K562 (cell line): Measurements from ENCODE around the gene EFCAB9. TPM values are rescaled to one million over a fixed set of nuclear protein-coding genes. Genes with fewer than 3 reads are reported as not detected.

Experiments
- ATAC-seq: fragments of 200-7000 bp; cut with Tn5 transposase; 3 replicates; pipeline ENCODE4 v1.9.1; 2020; ENCODE audit warnings: moderate library complexity
- BruUV-seq: library from RNA; stranded (reverse); fragments of 400-500 nt; replicated peaks from 2 replicates; lab custom pipeline; 2021; lab: Mats Ljungman, UMichigan
- CTCF ChIA-PET: fragments of 300-600 bp; formaldehyde crosslinking; extraction: SDS; loops from one replicate; lab custom pipeline; 2021; ENCODE audit warnings: low intra/inter-chr PET ratio; lab: Yijun Ruan, JAX
- POLR2A ChIA-PET: fragments of 300-600, 350-650 bp; sonication (Branson Sonifier 250); formaldehyde crosslinking; extraction: SDS; loops from one replicate; lab custom pipeline; 2021; ENCODE audit warnings: antibody characterized with exemption, inconsistent platforms; lab: Yijun Ruan, JAX
- DNase-seq, 4 experiments: peaks; one replicate each; pipeline versions ENCODE4 v3.0.0 to v3.0.0-alpha.2; 2011 to 2018; ENCODE audit warnings: low spot score in 3 of 4, mixed read lengths in 3 of 4; ENCODE audit errors: extremely low read depth in 1 of 4
- FAIRE-seq: peaks from 2 replicates; lab custom pipeline; 2011; peaks lifted over from hg19 to GRCh38; lab: Jason Lieb, UNC
- H2AFZ ChIP-seq: 2 replicates; pipeline ENCODE4 v1.6.0; 2011; ENCODE audit warnings: low read depth, low read length, control low read depth, inconsistent platforms
- H3K27ac ChIP-seq: fragments of 200-600 bp; 3 replicates; pipeline ENCODE4 v1.8.0; 2011; ENCODE audit warnings: low read depth, mild to moderate bottlenecking, control low read depth, inconsistent platforms, low read length, moderate library complexity, mixed read lengths; ENCODE audit errors: extremely low read depth
- H3K27me3 ChIP-seq, 2 experiments: fragments of 300-600 bp in 1 of 2; 2 replicates in 1 of 2; 3 replicates in 1 of 2; pipeline versions ENCODE4 v1.6.0 to v1.8.0; 2011; ENCODE audit warnings: inconsistent platforms in 2 of 2, low read length in 2 of 2, mild to moderate bottlenecking in 1 of 2, mixed read lengths in 1 of 2, moderate library complexity in 1 of 2; ENCODE audit not compliant: control insufficient read depth in 2 of 2, insufficient read depth in 2 of 2
- H3K36me3 ChIP-seq: fragments of 300-600 bp; 3 replicates; pipeline ENCODE4 v1.8.0; 2011; ENCODE audit warnings: mild to moderate bottlenecking, low read length, inconsistent platforms; ENCODE audit not compliant: control insufficient read depth, insufficient read depth
- H3K4me1 ChIP-seq, 2 experiments: fragments of 200-600 bp in 1 of 2; replicated peaks in 1 of 2; 2 replicates in 1 of 2; 3 replicates in 1 of 2; pipeline versions ENCODE4 v1.5.1 to v1.8.0; 2011; ENCODE audit warnings: inconsistent platforms in 2 of 2, low read length in 2 of 2, mild to moderate bottlenecking in 1 of 2, mixed read lengths in 1 of 2, moderate library complexity in 1 of 2; ENCODE audit not compliant: control insufficient read depth in 2 of 2, insufficient read depth in 2 of 2
- H3K4me2 ChIP-seq: 2 replicates; pipeline ENCODE4 v1.6.1; 2011; ENCODE audit warnings: low read length, control low read depth, inconsistent platforms, mixed read lengths; ENCODE audit not compliant: insufficient read depth
- H3K4me3 ChIP-seq: fragments of 200-600 bp; sonication (generic), shearing (Covaris generic); 2 replicates; pipeline ENCODE4 v1.5.1; 2016; ENCODE audit warnings: control low read depth, inconsistent platforms
- H3K79me2 ChIP-seq: fragments of 200-600 bp; 3 replicates; pipeline ENCODE4 v1.8.0; 2011; ENCODE audit warnings: low read length, inconsistent platforms; ENCODE audit not compliant: control insufficient read depth, insufficient read depth
- H3K9ac ChIP-seq, 2 experiments: 2 replicates each; pipeline versions ENCODE4 v1.6.0 to v1.6.1; 2011; ENCODE audit warnings: low read depth in 2 of 2, low read length in 2 of 2, control low read depth in 1 of 2, inconsistent platforms in 1 of 2, mild to moderate bottlenecking in 1 of 2, mixed read lengths in 1 of 2; ENCODE audit not compliant: insufficient read depth in 1 of 2
- H3K9me1 ChIP-seq: one replicate; pipeline ENCODE4 v1.6.0; 2011; ENCODE audit warnings: inconsistent platforms, mild to moderate bottlenecking, low read length, moderate library complexity; ENCODE audit not compliant: control insufficient read depth, insufficient read depth
- H3K9me3 ChIP-seq: replicated peaks from 2 replicates; pipeline ENCODE4 v1.5.1; 2011; ENCODE audit warnings: low read depth, low read length, inconsistent platforms; ENCODE audit not compliant: control insufficient read depth, insufficient read depth
- H4K20me1 ChIP-seq: replicated peaks from 2 replicates; pipeline ENCODE4 v1.6.1; 2011; ENCODE audit warnings: low read length, inconsistent platforms, mixed read lengths; ENCODE audit not compliant: control insufficient read depth, insufficient read depth
- BHLHE40 ChIP-seq: IDR thresholded peaks from 2 replicates; pipeline ENCODE4 v1.6.1; 2011; ENCODE audit warnings: low read length, improper control_type of control experiment
- CGGBP1 ChIP-seq: fragments of 250-450 bp; sonication (Bioruptor Pico); IDR thresholded peaks from 2 replicates; pipeline ENCODE4 v1.9.0; 2021; ENCODE audit warnings: mild to moderate bottlenecking
- FOSL1 ChIP-seq: fragments of 200-800 bp; sonication (Bioruptor generic); conservative IDR thresholded peaks from 2 replicates; pipeline ENCODE4 v1.6.1; 2016; ENCODE audit warnings: missing genetic modification characterization, missing compliant biosample characterization
- FOXA1 ChIP-seq: fragments of 450-650 bp; IDR thresholded peaks from 2 replicates; pipeline ENCODE4 v1.6.1; 2016; ENCODE audit warnings: mild to moderate bottlenecking, borderline replicate concordance
- FOXK2 ChIP-seq, 2 experiments: fragments of 450-650 bp; IDR thresholded peaks in 1 of 2; conservative IDR thresholded peaks in 1 of 2; 2 replicates each; pipeline ENCODE4 v1.6.1; 2016; ENCODE audit warnings: low read depth in 2 of 2, mild to moderate bottlenecking in 1 of 2
- SP1 ChIP-seq: sonication (generic); formaldehyde crosslinking; IDR thresholded peaks from 2 replicates; pipeline ENCODE4 v1.8.1; 2022; ENCODE audit warnings: mild to moderate bottlenecking, missing genetic modification reagents
- TCF15 ChIP-seq: fragments of 250-450 bp; sonication (Bioruptor Pico); IDR thresholded peaks from 2 replicates; pipeline ENCODE4 v1.8.0; 2022; ENCODE audit warnings: moderate library complexity, mild to moderate bottlenecking, inconsistent platforms
- ZNF282 ChIP-seq: sonication (generic); formaldehyde crosslinking; IDR thresholded peaks from 2 replicates; pipeline ENCODE4 v1.8.1; 2023; ENCODE audit warnings: missing genetic modification reagents
- ZNF586 ChIP-seq: fragments of 450-650 bp; formaldehyde crosslinking; conservative IDR thresholded peaks from 2 replicates; pipeline ENCODE4 v1.4.0; 2020; ENCODE audit warnings: mild to moderate bottlenecking, moderate library complexity
- WGBS: fragments of 100-300 bp; shearing (Covaris generic); methylation state at CpG from one replicate; pipeline ENCODE4 v1.1.6; 2016; ENCODE audit warnings: low coverage, mixed read lengths; ENCODE audit not compliant: insufficient coverage; ENCODE audit errors: missing lambda C conversion rate; 5-methylcytosine and 5-hydroxymethylcytosine counted together
- in situ Hi-C: fragments of 300-500 bp; cut with MboI; formaldehyde crosslinking; loops from 4 replicates; pipeline ENCODE4 v1.15.0; 2018; ENCODE audit warnings: inconsistent platforms, mixed read lengths
- intact Hi-C: fragments of 100-400 bp; cut with micrococcal nuclease; formaldehyde crosslinking; loops from 2 replicates; pipeline ENCODE4 v1.14.2; 2022
- polyA plus RNA-seq, 8 experiments: library from polyadenylated mRNA; depleted of rRNA in 4 of 8; stranded (reverse) in 5 of 8; unstranded in 3 of 8; fragments of >200 nt; fragmentation: Nextera tagmentation in 2 of 8; fragmentation: Illumina TruSeq in 1 of 8; extraction: Ambion mirVana in 2 of 8; extraction: Trizol in 1 of 8; gene quantifications; 2 replicates each; pipeline versions ENCODE4 v1.2.1 to v1.2.3, GENCODE V29; 2011 to 2014; ENCODE audit warnings: inconsistent platforms in 1 of 8, missing spikeins in 1 of 8
- total RNA-seq, 7 experiments: library from RNA; depleted of rRNA in 6 of 7; stranded (reverse); fragments of >200 nt in 6 of 7; fragmentation: Illumina TruSeq in 2 of 7; extraction: Trizol in 2 of 7; gene quantifications; 2 replicates each; pipeline versions ENCODE4 v1.2.1 to v1.2.3, GENCODE V29; 2011 to 2021; ENCODE audit warnings: low replicate concordance in 1 of 7
- TF ChIP-seq, protein P1 (sequence below), 2 experiments: fragments of 450-650 bp; formaldehyde crosslinking in 1 of 2; IDR thresholded peaks; 2 replicates each; pipeline versions ENCODE4 v1.4.0 to v1.6.1; 2014 to 2020; ENCODE audit warnings: mild to moderate bottlenecking in 2 of 2, borderline replicate concordance in 1 of 2, low read depth in 1 of 2

The EFCAB9 gene
- total and polyA plus RNA-seq, 9 of the 15 experiments (the other 6 are each of a cell fraction or from before 2014, with no cell fraction given), result not detected

DNA sequence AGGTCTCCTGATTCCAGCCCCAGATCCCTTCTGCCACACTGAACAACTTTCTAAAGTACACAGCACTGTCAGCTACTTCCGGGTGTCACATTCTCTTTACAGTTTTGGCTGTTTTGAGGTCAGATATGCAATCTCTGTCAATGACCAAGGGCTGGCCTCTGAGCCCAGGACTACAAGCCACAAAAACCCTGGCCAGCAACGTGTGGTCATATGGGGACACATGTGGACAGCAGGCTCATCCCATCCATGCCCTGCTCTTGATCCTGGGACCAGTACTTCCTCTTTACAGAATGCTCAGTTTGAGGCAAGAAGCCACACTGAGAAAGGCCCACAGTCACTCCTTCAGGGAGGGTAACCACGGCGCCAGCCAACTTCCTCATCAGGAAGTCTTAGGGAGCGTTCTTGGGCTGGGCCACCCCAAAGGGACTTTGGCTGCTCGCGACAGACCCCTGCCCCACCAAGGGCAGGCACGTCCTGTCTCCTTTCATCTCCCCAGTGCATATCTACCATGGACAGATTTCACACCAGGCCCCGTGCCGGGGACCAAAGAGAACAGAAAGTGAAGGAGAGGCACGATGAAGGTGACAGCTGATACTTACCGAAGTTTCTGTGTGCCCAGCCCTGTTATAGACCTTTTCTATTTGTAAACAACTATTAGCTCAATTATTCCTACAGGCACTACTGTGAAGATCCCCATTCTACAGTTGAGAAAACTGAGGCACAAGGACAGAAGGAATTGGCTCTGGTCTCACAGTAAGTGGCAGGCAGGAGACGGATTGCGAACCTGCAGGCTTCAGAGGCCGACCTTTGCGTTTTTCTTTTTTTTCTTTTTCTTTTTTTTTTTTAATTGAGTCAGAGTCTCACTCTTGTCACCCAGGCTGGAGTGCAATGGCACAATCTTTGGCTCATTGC is 43.2 kb upstream of the EFCAB9 start:
- H3K79me2 ChIP-seq, result no peaks in the 10 kb centered on the region
- DNase-seq (peak in 3 of 4 experiments; percentile 11 to 54 (median 46)), FAIRE-seq (no peak), ATAC-seq (peak; percentile 79)
- H2AFZ ChIP-seq, result peak overlapping the region; percentile 79
- peak overlapping the region in 1 of 2 experiments; percentile 63; a peak in 1 of 4 replicates for H3K9ac ChIP-seq
- H3K4me2 ChIP-seq, result peak overlapping the region; percentile 9; the same call in 1 of the 2 replicates
- H3K4me1 ChIP-seq, result peaks cover 16 to 20% of the 10 kb centered on the region in 2 experiments; a peak in 4 of 5 replicates
- peak overlapping the region; percentile 46; the same call in 2 of the 3 replicates for H3K27ac ChIP-seq
- intact Hi-C loops (loop anchor here (5.0 kb wide), 1 partner anchor 38 kb away; no protein-coding TSS in a partner anchor), in situ Hi-C loops (no loop called here)
- H3K9me1 ChIP-seq, result no peaks in the 10 kb centered on the region
- no peaks in the 10 kb centered on the region for H4K20me1 ChIP-seq
- WGBS, result 50% methylated on average over 14 of the region's 16 CpGs
- H3K9me3 ChIP-seq, result no peaks in the 10 kb centered on the region
- no peaks in the 10 kb centered on the region for H3K27me3 ChIP-seq
- BruUV-seq, result no TSS peak
- ChIA-PET CTCF (interaction anchor here (0.6 kb wide), 1 partner anchor 113 kb away, joined by 3 read pairs; no protein-coding TSS in a partner anchor), POLR2A (interaction anchor here (0.6 kb wide), 1 partner anchor 672 kb away, joined by 3 read pairs; no protein-coding TSS in a partner anchor)
- H3K36me3 ChIP-seq, result no peaks in the 10 kb centered on the region; the same call in 2 of the 3 replicates
- no peak overlapping the region for H3K4me3 ChIP-seq
- TF ChIP-seq FOXA1, result no peak
- peak; percentile 40; the same call in 1 of the 2 replicates for TF ChIP-seq BHLHE40
- TF ChIP-seq ZNF586 (CRISPR knock-in tag), result no peak
- no peak for TF ChIP-seq CGGBP1
- TF ChIP-seq, protein P1, sequence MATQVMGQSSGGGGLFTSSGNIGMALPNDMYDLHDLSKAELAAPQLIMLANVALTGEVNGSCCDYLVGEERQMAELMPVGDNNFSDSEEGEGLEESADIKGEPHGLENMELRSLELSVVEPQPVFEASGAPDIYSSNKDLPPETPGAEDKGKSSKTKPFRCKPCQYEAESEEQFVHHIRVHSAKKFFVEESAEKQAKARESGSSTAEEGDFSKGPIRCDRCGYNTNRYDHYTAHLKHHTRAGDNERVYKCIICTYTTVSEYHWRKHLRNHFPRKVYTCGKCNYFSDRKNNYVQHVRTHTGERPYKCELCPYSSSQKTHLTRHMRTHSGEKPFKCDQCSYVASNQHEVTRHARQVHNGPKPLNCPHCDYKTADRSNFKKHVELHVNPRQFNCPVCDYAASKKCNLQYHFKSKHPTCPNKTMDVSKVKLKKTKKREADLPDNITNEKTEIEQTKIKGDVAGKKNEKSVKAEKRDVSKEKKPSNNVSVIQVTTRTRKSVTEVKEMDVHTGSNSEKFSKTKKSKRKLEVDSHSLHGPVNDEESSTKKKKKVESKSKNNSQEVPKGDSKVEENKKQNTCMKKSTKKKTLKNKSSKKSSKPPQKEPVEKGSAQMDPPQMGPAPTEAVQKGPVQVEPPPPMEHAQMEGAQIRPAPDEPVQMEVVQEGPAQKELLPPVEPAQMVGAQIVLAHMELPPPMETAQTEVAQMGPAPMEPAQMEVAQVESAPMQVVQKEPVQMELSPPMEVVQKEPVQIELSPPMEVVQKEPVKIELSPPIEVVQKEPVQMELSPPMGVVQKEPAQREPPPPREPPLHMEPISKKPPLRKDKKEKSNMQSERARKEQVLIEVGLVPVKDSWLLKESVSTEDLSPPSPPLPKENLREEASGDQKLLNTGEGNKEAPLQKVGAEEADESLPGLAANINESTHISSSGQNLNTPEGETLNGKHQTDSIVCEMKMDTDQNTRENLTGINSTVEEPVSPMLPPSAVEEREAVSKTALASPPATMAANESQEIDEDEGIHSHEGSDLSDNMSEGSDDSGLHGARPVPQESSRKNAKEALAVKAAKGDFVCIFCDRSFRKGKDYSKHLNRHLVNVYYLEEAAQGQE (IDR thresholded peaks at IDR 0.05; ENCODE audit: borderline replicate concordance), result peak; percentile 39; the same call in 1 of the 2 replicates
- TF ChIP-seq, protein P1 (CRISPR knock-in tag; IDR thresholded peaks at IDR 0.05; ENCODE audit: low read depth), result no peak
- peak; percentile 45; the same call in 1 of the 2 replicates for TF ChIP-seq SP1 (CRISPR knock-in tag)
- no peak for TF ChIP-seq ZNF282 (CRISPR knock-in tag)
- 0 out of 2 replicates have a peak, but pooled peaks have one; percentile 10 for TF ChIP-seq FOSL1
- TF ChIP-seq FOXK2 (conservative IDR thresholded peaks at IDR 0.05 in 1 of 2, IDR thresholded peaks at IDR 0.05 in 1 of 2; ENCODE audit: low read depth in 2 of 2), result peak in 1 of 2 experiments; percentile 57; a peak in 2 of 4 replicates
- no peak for TF ChIP-seq TCF15
